ENCODE measurements around the gene MYO1F. TPM values are rescaled to one million over a fixed set of nuclear protein-coding genes. Genes with fewer than 3 reads are reported as not detected.

Gene MYO1F
- total RNA-seq, 4 donors from 2014 or later = 6.6 to 70.7 (median 10.9) TPM

DNA sequence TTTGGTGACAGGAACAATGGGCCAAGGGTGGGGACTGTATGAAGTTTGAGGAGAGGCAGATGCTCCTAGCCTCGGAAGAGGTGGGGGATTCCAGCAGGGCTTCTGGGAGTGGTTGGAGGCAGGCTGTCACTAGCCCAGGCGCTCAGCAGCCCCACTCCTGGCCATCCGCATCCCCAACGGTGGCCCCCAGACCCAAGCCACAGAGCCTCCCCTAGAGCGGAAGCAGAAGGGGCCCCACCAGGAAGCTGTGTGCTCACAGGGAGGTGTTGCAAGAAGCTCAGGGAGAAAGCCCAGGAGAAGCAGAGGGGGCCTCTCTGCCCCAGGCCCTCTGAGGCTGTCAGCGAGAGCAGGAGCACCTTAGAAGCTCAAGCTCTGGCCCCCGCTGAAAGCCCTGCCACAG lies 83.1 kb downstream of the MYO1F start:
- H3K27me3 ChIP-seq = no peaks in the 10 kb centered on the region
- H3K4me3 ChIP-seq = no peak overlapping the region
- no peaks in the 10 kb centered on the region for H3K9me3 ChIP-seq
- no peak for DNase-seq
- in situ Hi-C loops (cut with MboI; ENCODE audit: low pct_ligation_motif_present in 1 of 4, low pct_unique_long_range_greater_than_20kb in 1 of 4, low sequenced_read_pairs in 3 of 4) (no loop called here), intact Hi-C loops (cut with DNase I; ENCODE audit: low total_unique reads) (no loop called here)
- H3K27ac ChIP-seq = no peak overlapping the region
- H3K4me1 ChIP-seq = no peaks in the 10 kb centered on the region
- 80 to 85% methylated on average over 2 to 7 of the region's 7 CpGs for WGBS, 2 donors (ENCODE audit: low coverage in 1 of 2)
- H3K36me3 ChIP-seq = no peaks in the 10 kb centered on the region
- TF ChIP-seq, protein P1, sequence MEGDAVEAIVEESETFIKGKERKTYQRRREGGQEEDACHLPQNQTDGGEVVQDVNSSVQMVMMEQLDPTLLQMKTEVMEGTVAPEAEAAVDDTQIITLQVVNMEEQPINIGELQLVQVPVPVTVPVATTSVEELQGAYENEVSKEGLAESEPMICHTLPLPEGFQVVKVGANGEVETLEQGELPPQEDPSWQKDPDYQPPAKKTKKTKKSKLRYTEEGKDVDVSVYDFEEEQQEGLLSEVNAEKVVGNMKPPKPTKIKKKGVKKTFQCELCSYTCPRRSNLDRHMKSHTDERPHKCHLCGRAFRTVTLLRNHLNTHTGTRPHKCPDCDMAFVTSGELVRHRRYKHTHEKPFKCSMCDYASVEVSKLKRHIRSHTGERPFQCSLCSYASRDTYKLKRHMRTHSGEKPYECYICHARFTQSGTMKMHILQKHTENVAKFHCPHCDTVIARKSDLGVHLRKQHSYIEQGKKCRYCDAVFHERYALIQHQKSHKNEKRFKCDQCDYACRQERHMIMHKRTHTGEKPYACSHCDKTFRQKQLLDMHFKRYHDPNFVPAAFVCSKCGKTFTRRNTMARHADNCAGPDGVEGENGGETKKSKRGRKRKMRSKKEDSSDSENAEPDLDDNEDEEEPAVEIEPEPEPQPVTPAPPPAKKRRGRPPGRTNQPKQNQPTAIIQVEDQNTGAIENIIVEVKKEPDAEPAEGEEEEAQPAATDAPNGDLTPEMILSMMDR (IDR thresholded peaks at IDR 0.05) = no peak
- TF ChIP-seq POLR2A (IDR thresholded peaks at IDR 0.05) (no peak), POLR2AphosphoS5 (IDR thresholded peaks at IDR 0.05) (no peak), EP300 (IDR thresholded peaks at IDR 0.05; ENCODE audit: low read depth) (no peak)

DNA sequence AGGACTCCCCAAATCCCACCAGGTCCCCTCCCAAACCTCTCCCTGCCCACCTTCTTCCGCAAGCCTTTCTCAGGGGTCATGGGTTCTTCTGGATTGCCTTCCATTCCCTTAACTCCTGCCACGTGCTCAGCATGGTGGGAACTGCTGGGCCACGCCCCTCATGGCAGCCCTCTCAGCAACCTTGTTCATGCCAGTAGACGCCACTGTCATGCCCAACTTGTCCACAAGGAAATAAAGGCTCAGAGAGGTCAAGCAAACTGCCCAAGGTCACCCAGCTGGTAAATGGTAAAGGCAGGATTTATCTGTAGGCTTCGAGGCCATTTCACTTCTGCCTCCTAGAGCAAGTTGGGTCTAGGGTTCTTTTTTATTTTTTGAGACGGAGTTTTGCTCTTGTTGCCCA lies 85.7 kb downstream of the MYO1F start:
- Histone ChIP-seq H3K4me1 (peaks cover 0 to 4% (median 0%) of the 10 kb centered on the region in 4 donors), H3K27ac (no peak overlapping the region), H3K9me3 (no peaks in the 10 kb centered on the region), H3K4me3 (no peak overlapping the region), H3K36me3 (peaks cover 0 to 22% (median 10%) of the 10 kb centered on the region in 4 donors), H3K27me3 (no peaks in the 10 kb centered on the region)
- no peak for DNase-seq
- 83 to 85% methylated on average over 4 to 6 of the region's 6 CpGs for WGBS, 2 donors (ENCODE audit: low coverage in 1 of 2)
- TF ChIP-seq, protein P1 (IDR thresholded peaks at IDR 0.05) = peak in 1 of 5 experiments; percentile 10
- TF ChIP-seq POLR2A (IDR thresholded peaks at IDR 0.05) = no peak
- TF ChIP-seq POLR2AphosphoS5 (IDR thresholded peaks at IDR 0.05) = no peak
- intact Hi-C loops (cut with DNase I; ENCODE audit: low total_unique reads) = no loop called here
- in situ Hi-C loops (cut with MboI; ENCODE audit: low pct_ligation_motif_present in 1 of 4, low pct_unique_long_range_greater_than_20kb in 1 of 4, low sequenced_read_pairs in 3 of 4) = no loop called here

DNA sequence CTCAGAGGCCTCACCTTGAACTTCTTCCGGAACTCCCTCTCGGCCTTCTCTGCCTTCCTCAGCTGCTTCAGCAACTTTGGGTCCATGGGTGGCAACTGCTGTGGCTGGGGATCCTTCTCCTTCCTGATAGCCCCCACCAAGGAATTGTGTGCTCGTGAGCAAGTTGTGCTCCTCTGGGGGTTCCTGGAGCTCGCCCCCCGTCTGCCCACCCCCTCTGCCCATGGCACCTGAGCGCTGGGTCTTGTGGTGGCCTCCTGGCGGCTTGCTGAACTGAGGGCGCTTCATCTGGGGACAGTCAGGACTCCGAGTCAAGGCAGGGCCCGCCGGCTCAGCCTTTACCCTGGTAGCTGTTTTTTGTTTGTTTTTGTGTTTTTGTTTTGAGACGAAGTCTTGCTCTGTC lies 86.4 kb downstream of the MYO1F start:
- 87 to 100% methylated on average over 1 to 12 of the region's 12 CpGs for WGBS, 2 donors (ENCODE audit: low coverage in 1 of 2)
- DNase-seq = no peak
- Histone ChIP-seq H3K27ac (no peak overlapping the region), H3K4me1 (peaks cover 0 to 4% (median 0%) of the 10 kb centered on the region in 4 donors), H3K4me3 (no peak overlapping the region), H3K27me3 (no peaks in the 10 kb centered on the region), H3K36me3 (peaks cover 0 to 28% (median 14%) of the 10 kb centered on the region in 4 donors), H3K9me3 (no peaks in the 10 kb centered on the region)
- in situ Hi-C loops (cut with MboI; ENCODE audit: low pct_ligation_motif_present in 1 of 4, low pct_unique_long_range_greater_than_20kb in 1 of 4, low sequenced_read_pairs in 3 of 4) = no loop called here
- TF ChIP-seq POLR2A (IDR thresholded peaks at IDR 0.05) (no peak), POLR2AphosphoS5 (IDR thresholded peaks at IDR 0.05) (no peak), EP300 (IDR thresholded peaks at IDR 0.05; ENCODE audit: low read depth) (no peak)
- TF ChIP-seq, protein P1 (IDR thresholded peaks at IDR 0.05) = no peak
- intact Hi-C loops (cut with DNase I; ENCODE audit: low total_unique reads) = no loop called here

DNA sequence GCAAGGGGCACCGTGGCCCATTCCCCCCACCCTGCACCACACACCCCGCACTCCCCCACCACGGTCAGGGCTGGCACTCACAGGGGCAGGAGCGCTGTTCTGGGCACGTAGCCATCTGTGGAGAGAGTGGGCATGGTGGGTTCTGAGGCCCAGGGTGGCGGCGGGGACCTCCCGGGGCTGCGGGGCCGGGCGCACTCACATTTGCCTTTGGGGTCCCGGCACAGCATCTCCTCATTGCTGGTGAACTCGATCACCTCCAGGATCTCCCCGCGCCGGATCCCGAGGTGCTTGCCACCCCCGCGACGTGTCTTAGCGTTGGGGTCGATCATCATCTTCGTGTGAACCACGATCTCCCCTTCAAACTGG lies 86.9 kb downstream of the MYO1F start:
- H3K27me3 ChIP-seq = no peaks in the 10 kb centered on the region
- no peak for DNase-seq
- in situ Hi-C loops (cut with MboI; ENCODE audit: low pct_ligation_motif_present in 1 of 4, low pct_unique_long_range_greater_than_20kb in 1 of 4, low sequenced_read_pairs in 3 of 4) = no loop called here
- H3K9me3 ChIP-seq = no peaks in the 10 kb centered on the region
- H3K4me1 ChIP-seq = peaks cover 0 to 4% (median 0%) of the 10 kb centered on the region in 4 donors
- intact Hi-C loops (cut with DNase I; ENCODE audit: low total_unique reads) = no loop called here
- no peak for TF ChIP-seq EP300 (IDR thresholded peaks at IDR 0.05; ENCODE audit: low read depth)
- TF ChIP-seq POLR2A (IDR thresholded peaks at IDR 0.05) = no peak
- TF ChIP-seq POLR2AphosphoS5 (IDR thresholded peaks at IDR 0.05) = no peak
- TF ChIP-seq, protein P1 (IDR thresholded peaks at IDR 0.05) = no peak
- H3K36me3 ChIP-seq = peaks cover 0 to 33% (median 18%) of the 10 kb centered on the region in 4 donors
- WGBS, 2 donors (ENCODE audit: low coverage in 1 of 2) = 89% methylated on average over 24 of the region's 24 CpGs; no CpG with 5 or more reads in 1 of the 2 donors
- no peak overlapping the region for H3K27ac ChIP-seq
- no peak overlapping the region for H3K4me3 ChIP-seq

Data from transverse colon (tissue), 4 donors.